ENCODE data around the gene IMMP2L. TPM values are rescaled to one million over a fixed set of nuclear protein-coding genes. Genes with fewer than 3 reads are reported as not detected.

The IMMP2L gene
- total and polyA plus RNA-seq, 2 of the 8 experiments (the other 6 are each of a cell fraction or from before 2014, with no cell fraction given): 2.3 to 10.1 TPM

GRCh38 chr7:111043561-111043960 is 518.7 kb downstream of the IMMP2L start:
- Histone ChIP-seq H3K36me3 (ENCODE audit: control insufficient read depth in 2 of 4, insufficient read depth in 4 of 4, low read length in 3 of 4) (no peaks in the 10 kb centered on the region), H2BK120ac (replicated peaks; ENCODE audit: low read depth, low read length) (no peak overlapping the region), H2BK15ac (ENCODE audit: low read length) (no peak overlapping the region), H3K18ac (ENCODE audit: extremely low read depth, low read length) (no peak overlapping the region), H3K4me3 (ENCODE audit: extremely low read depth in 1 of 4, insufficient read depth in 2 of 4, low read depth in 3 of 4, low read length in 4 of 4) (no peak overlapping the region), H3K27me3 (replicated peaks in 1 of 4; ENCODE audit: control insufficient read depth in 3 of 4, extremely low read depth in 1 of 4, insufficient read depth in 3 of 4, low read length in 3 of 4) (no peaks in the 10 kb centered on the region), H3K56ac (replicated peaks; ENCODE audit: insufficient read length, low read depth, low read length) (no peak overlapping the region), H4K5ac (ENCODE audit: insufficient read length, low read depth, low read length) (no peak overlapping the region), H2BK5ac (ENCODE audit: low read depth, low read length) (no peak overlapping the region), H4K20me1 (replicated peaks in 1 of 2; ENCODE audit: control insufficient read depth in 1 of 2, insufficient read depth in 2 of 2, low read length in 2 of 2) (no peaks in the 10 kb centered on the region), H3K4ac (replicated peaks; ENCODE audit: insufficient read length, low read depth, low read length) (no peak overlapping the region), H3K27ac (ENCODE audit: low read depth, low read length) (no peak overlapping the region), H3K79me1 (ENCODE audit: low read depth, low read length) (no peaks in the 10 kb centered on the region), H4K91ac (replicated peaks; ENCODE audit: insufficient read length, low read length) (no peak overlapping the region), H3K4me1 (replicated peaks in 1 of 4; ENCODE audit: control insufficient read depth in 3 of 4, insufficient read depth in 4 of 4, low read length in 3 of 4) (peaks cover 0 to 4% (median 0%) of the 10 kb centered on the region in 4 experiments; a peak in 1 of 7 replicates), H3K4me2 (ENCODE audit: insufficient read depth in 1 of 2, low read depth in 2 of 2, low read length in 2 of 2) (no peak overlapping the region), H3K9me3 (ENCODE audit: insufficient read depth in 2 of 2, low read depth in 1 of 2, low read length in 1 of 2) (no peaks in the 10 kb centered on the region), H2BK20ac (ENCODE audit: low read length) (no peak overlapping the region), H3K23ac (ENCODE audit: insufficient read length) (no peak overlapping the region), H2AFZ (ENCODE audit: low read length) (no peak overlapping the region), H2AK5ac (ENCODE audit: low read depth, low read length) (no peak overlapping the region), H3K9ac (replicated peaks in 1 of 4; ENCODE audit: extremely low read depth in 1 of 4, low read depth in 3 of 4, low read length in 3 of 4) (no peak overlapping the region), H3K79me2 (ENCODE audit: control insufficient read depth in 1 of 2, insufficient read depth in 2 of 2, low read length in 2 of 2) (no peaks in the 10 kb centered on the region), H3K23me2 (ENCODE audit: low read depth, low read length) (no peaks in the 10 kb centered on the region; the same call in 1 of the 2 replicates), H3K14ac (ENCODE audit: insufficient read length) (no peak overlapping the region), H4K8ac (ENCODE audit: extremely low read depth, insufficient read depth, low read length) (no peak overlapping the region), H2BK12ac (ENCODE audit: low read depth, low read length) (no peak overlapping the region)
- CTCF ChIA-PET (ENCODE audit: partially characterized antibody): interaction anchor here (0.6 to 1.1 kb wide), 2 partner anchors 14 to 16 kb away, joined by 3 read pairs; no protein-coding TSS in a partner anchor
- POLR2A ChIA-PET (ENCODE audit: partially characterized antibody): interaction anchor here (0.6 kb wide), 1 partner anchor 104 kb away, joined by 3 read pairs; no protein-coding TSS in a partner anchor
- FAIRE-seq: no peak
- no peak for DNase-seq (ENCODE audit: low read depth in 1 of 2, low spot score in 2 of 2)
- WGBS, 2 experiments (ENCODE audit: extremely low coverage in 1 of 2, insufficient coverage in 1 of 2, insufficient read length in 1 of 2, insufficient replicate concordance in 2 of 2, low coverage in 1 of 2, low lambda C conversion rate in 2 of 2, missing lambda C conversion rate in 1 of 2): 93% methylated on average over 1 of the region's 1 CpG; no CpG with 5 or more reads in 1 of the 2 experiments
- no peak for TF ChIP-seq POU5F1 (IDR thresholded peaks at IDR 0.05; ENCODE audit: low read depth, low read length)
- no peak for TF ChIP-seq BRCA1 (IDR thresholded peaks at IDR 0.05; ENCODE audit: low read depth, low read length)
- no peak for TF ChIP-seq ASH2L (IDR thresholded peaks at IDR 0.05; ENCODE audit: low read length)
- TF ChIP-seq, protein P1, sequence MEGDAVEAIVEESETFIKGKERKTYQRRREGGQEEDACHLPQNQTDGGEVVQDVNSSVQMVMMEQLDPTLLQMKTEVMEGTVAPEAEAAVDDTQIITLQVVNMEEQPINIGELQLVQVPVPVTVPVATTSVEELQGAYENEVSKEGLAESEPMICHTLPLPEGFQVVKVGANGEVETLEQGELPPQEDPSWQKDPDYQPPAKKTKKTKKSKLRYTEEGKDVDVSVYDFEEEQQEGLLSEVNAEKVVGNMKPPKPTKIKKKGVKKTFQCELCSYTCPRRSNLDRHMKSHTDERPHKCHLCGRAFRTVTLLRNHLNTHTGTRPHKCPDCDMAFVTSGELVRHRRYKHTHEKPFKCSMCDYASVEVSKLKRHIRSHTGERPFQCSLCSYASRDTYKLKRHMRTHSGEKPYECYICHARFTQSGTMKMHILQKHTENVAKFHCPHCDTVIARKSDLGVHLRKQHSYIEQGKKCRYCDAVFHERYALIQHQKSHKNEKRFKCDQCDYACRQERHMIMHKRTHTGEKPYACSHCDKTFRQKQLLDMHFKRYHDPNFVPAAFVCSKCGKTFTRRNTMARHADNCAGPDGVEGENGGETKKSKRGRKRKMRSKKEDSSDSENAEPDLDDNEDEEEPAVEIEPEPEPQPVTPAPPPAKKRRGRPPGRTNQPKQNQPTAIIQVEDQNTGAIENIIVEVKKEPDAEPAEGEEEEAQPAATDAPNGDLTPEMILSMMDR (IDR thresholded peaks at IDR 0.05; ENCODE audit: control extremely low read depth in 1 of 3, insufficient read depth in 1 of 3, low read depth in 1 of 3, low read length in 3 of 3): no peak
- TF ChIP-seq SIN3A (conservative IDR thresholded peaks at IDR 0.05 in 1 of 2, IDR thresholded peaks at IDR 0.05 in 1 of 2; ENCODE audit: low read depth in 1 of 2, low read length in 2 of 2): no peak
- no peak for TF ChIP-seq YY1 (IDR thresholded peaks at IDR 0.05; ENCODE audit: low read depth, low read length)
- no peak for TF ChIP-seq TCF12 (IDR thresholded peaks at IDR 0.05; ENCODE audit: low read depth, low read length)
- TF ChIP-seq CTBP2 (IDR thresholded peaks at IDR 0.05; ENCODE audit: borderline replicate concordance, insufficient read depth, insufficient read length, low read length): no peak
- no peak for TF ChIP-seq SIX5 (IDR thresholded peaks at IDR 0.05; ENCODE audit: low read depth, low read length)
- TF ChIP-seq SP2 (IDR thresholded peaks at IDR 0.05; ENCODE audit: low read length): no peak
- TF ChIP-seq TAF7 (optimal IDR thresholded peaks at IDR 0.05; ENCODE audit: borderline replicate concordance, low read depth, low read length): no peak
- TF ChIP-seq RXRA (IDR thresholded peaks at IDR 0.05; ENCODE audit: insufficient read depth, low read depth, low read length): no peak

Measured in H1 (cell line).